HL-60/S4 treated with retinoic acid at 250 ng/mL for 4 days and 3 days (cell line): ENCODE data around the gene KAZN.

Experiments
- in situ Hi-C: fragments of 300-500 bp; cut with MboI; formaldehyde crosslinking; loops from 2 replicates; pipeline ENCODE4 v1.7.0; 2022; ENCODE audit warnings: low sequenced_read_pairs

KAZN gene

DNA sequence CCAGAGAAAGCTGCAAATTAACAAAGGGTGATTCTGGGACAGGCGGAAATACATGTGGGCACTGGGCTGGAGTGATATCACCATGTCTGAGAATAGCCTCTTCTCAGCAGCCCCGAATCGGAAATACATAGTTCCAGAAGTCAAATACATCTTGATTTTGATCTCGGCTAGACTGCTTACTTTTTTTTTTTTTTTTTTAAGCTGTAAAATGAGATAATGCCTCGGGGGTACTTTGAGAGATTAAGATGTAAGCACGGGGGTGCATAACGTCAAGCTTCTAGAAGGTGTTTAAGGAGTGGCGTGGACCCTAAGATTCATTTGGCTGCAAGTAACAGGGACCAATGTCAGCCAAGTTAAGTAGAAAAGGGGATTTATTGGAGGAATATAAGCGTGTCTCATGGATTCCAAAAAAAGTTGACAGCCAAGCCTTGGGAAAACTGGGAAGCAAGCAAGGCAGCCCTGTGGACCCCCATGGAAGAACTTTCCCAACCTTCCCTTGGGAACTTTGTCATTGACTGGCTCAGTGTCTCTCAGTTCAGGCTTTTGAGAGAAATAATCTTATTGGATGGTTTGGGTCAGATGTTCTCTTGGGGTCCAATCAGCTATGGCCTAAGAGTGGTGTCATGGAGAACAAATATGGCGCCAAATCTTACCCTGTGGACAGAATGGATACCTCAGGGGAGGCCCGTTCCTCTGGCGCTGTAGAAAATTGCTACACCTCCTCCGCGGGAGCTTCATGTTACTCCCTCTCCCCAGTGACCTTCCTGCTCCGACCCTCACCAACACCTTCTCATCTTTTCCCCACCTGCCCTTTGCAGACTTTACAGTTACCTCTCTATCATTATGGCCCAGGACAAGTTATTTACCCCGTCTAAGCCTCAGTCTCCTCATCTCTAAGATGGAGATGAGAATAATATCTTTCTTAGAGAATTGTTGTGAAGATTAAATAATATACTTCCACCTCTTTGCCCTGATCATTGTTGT is 186.6 kb downstream of the KAZN start:
- in situ Hi-C loops, result no loop called here

DNA sequence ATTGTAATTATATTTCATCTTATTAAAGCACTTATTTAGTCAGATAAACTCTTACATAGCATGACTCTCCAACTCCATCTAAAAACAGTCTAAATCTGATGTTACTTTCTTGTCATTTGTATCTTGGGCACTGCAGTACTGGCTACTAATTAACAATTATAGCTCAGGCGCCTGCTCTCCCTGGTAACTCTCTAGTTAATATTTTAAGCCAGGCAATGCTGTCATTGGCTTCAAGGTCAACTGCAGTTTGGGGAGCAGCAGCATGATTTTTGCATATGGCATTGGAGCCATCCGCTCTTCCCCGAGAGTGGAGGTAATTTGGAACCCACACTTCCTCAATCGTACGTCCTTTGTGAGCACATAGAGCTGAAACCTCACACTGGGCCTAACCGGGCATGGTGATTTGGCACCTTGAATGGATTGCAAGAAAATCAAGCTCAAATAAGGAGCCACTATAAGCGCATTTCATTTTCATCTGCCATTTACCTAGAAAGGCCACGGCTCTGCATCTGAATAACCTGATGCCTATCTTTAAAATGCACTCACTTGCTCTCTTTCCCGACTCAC is 187.7 kb downstream of the KAZN start:
- in situ Hi-C loops, result no loop called here

DNA sequence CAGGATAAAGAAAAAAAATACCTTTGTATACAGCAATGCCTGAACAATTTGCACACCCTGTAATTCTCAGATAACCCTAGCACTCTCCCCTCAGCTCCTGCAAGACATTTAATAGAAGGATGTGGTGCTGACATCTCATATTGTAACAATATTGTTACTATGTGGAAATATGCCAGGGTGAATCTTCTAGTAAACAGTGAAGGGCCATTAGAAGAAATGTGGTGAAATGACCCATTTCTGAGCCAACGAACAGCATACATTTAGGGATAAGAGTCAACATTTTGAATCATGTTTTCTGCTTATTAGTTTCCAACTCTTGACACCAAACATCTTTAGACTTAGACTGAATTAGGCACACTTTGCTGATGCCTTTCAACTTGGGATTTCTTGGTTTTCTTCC is 188.2 kb downstream of the KAZN start:
- in situ Hi-C loops, result no loop called here

DNA sequence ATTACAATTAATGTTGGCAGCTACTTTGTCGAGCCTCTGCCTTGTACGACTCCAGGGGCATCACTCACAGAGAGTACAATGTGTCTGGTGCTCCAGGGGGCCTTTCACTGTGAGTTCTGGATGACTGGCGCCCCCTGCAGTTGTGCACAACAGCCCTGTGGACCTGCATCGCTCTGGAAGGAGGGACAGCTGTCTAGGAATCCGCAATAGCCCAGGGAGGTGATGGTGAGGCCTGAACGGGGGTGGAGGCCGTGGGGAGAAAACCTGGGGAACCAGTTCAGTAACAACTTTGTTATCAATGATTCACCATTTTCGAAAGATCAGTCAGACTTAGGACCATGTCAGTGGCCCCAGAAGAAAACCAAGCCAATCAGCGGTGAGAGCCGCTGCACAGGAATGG is 189.1 kb downstream of the KAZN start:
- in situ Hi-C loops, result no loop called here

DNA sequence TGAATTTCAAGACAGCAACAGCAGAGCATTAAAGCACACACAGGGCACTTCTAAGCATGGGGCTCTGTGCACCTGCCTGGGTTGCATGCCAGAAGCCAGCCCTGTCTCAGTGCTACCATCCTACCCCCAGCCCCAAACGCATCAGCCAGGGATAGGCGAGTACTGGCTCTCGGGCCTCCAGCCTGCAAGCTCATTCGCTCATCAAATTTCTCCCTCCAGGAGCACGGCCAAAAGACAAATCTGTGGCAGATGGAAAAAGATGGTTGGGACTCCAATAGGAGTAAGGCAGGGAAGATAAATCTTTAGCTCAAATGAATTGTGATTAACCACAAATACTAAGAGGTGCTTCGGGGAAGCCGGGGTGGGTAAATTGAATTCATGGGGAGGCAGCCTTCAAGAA is 189.6 kb downstream of the KAZN start:
- in situ Hi-C loops, result no loop called here

DNA sequence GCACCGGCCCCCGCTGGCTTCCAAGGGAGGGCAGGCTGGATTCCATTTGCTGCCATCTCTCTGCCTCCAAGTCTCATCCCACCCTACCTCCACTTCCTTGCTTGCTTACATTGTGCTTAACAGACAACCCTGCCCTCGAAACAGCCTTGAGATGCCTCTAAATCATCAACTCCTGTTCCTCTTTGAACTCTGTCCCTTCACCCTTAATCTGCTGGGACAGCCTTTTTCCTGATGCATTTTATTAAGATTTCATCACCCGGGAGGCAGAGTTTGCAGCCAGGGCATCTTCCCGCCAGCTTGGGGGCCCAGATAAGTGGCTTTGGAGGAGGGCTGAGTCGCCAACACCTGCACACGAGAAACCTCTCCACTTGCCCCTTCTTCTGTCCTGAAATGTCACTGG is 192.5 kb downstream of the KAZN start:
- in situ Hi-C loops, result no loop called here

DNA sequence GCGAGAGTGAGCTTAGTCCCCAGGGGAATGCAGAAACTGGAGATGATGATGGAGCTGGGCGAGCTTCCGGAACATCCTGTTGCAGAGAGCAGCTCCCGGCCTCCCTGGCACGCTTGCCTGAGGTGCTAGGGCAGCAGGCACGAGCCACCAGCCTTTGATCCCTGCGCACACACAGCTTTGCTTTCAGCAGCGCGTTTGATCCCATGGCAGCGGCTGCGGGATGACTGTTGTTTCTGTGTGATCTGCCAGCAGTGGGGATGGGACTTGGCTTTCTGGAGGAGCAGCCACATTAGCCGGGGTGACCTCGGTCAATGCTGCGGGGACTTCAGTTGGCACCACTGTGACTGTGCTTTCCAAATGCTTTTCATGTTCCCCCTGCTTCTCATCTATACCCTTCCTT is 193.2 kb downstream of the KAZN start:
- in situ Hi-C loops, result no loop called here

DNA sequence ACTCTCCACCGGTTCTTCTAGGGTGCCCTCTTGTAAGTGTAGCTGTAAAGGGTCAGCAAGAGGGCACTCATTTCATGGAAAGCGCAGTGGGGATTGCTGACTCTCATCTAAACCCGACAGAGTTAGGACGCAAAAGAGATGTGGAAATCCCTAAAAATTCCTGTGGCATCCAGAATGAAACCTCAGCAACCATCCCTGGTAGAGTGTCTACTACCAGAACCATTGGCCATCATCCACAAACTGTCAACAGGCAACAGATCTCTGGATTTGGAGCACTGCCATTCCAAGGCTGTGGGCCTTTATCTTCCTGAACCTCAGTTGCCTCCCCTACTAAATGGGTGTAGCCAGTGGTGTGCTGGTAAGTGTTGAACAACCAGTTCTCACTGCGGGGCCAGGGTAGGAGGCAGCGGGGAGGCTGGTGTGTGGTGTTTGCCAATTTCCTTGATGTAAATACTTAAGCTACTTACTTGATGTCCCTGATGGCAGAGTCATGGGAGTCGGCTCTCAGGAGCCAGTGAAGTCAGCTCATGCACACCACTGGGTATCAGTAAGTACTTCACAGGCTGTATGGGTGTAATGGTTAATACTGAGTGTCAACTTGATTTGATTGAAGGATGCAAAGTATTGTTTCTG is 195.8 kb downstream of the KAZN start:
- in situ Hi-C loops, result no loop called here

DNA sequence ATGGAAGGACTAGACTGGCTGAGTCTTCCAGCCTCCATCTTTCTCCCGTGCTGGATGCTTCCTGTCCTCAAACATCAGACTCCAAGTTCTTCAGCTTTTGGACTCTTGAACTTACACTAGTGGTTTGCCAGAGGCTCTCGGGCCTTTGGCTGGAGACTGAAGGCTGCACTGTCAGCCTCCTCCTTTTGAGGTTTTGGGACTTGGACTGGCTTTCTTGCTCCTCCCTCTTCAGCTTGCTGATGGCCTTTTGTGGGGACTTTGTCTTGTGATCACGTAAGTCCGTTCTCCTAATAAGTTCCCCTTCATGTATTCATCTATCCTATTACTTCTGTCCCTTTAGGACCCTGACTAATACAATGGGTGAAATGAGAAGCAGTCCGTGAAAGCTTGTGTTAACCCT is 196.4 kb downstream of the KAZN start:
- in situ Hi-C loops, result no loop called here

DNA sequence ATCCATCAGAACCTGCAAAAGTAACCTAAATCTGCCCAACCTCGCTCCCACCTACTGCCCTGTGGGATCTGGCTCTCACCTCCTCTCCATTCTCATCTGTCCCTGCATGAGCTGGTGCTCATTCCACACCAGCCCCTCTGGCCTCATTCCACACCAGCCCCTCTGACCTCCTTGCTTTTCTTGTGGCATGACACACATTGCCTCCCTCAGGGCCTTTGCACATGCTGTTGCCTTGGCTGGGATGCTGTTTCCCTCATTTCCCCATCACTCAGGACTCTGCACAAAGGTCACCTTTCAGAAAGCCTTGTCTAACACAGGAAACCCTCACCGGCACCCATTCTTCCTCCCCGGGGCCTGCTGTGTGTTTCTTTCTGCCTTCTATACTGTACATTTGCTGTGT is 197.1 kb downstream of the KAZN start:
- in situ Hi-C loops, result no loop called here

DNA sequence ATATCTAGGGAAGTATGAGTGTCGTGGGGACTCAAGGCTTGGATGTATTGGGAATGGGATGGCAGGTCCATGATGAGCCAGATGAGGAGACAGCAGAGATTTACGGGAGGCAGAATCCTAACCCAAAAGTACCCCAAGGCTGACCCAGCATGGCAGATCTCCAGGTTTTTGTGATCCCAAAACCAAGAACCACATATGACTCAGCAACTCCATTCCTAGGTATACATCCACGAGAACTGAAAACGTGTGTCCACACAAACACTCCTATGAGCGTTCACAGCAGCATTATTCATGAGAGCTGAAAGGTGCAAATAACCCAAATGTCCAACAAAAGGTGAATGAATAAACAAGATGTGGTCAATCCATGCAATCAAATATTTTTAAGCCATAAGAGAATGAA is 201.5 kb downstream of the KAZN start:
- in situ Hi-C loops, result no loop called here

DNA sequence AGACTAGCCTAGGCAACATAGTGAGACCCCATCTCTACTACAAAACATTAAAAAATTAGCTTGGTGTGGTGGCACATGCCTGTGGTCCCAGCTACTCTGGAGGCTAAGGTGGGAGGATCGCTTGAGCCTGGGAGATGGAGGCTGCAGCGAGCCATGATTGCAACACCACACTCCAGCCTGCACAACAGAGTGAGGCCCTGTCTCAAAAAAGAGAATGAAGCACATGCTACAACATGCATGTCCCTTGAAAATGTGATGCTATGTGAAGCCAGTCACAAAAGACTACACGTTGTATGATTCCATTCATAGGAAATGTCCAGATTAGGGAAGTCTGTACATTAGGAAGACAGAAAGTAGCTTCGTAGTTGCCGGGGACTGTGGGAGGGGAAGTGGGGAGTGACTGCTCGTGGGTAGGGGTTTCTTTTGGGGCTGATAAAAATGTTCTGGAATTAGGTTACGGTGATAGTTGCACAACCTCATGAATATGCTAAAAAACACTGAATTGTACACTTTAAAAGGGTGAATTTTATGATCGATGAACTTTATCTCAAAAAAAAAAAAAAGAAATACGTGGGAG is 202.1 kb downstream of the KAZN start:
- in situ Hi-C loops, result no loop called here

DNA sequence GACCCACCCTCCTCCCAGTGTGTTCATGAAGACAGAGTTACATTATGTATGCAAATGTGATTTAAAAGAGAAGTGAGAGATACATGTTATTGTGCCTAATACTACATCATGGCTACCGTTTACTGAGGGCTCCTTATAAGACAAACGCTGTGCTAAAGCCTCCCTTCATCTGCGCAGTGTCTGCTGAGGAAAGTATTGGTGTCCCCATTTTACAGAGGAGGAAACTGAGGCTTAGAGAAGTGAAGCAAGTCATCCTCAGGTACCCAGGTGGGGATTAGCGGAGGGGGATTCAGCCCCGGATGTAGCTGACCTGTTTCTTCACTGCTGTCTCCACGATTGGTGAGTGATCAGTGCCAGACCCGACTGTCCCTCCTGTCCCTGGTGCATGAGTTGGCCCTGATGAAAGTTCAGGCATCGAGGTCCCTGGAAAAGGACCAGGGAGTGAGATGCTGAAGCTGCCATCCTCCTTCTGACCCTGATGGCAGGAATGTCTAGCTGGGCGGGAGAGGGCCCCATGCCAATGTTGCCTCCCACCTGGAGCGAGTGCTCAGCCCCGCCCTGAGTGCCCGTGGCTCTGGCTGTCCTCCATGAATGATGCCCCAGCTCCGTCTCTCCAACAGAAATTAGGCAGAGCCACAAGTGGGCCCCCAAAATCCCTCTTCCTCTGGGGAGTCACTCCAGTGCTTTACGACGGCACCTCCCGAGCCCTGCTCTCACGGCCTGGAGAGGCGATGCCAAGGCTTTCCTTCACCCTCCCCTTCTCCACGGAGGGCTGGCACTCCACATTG is 204.7 kb downstream of the KAZN start:
- in situ Hi-C loops, result no loop called here

DNA sequence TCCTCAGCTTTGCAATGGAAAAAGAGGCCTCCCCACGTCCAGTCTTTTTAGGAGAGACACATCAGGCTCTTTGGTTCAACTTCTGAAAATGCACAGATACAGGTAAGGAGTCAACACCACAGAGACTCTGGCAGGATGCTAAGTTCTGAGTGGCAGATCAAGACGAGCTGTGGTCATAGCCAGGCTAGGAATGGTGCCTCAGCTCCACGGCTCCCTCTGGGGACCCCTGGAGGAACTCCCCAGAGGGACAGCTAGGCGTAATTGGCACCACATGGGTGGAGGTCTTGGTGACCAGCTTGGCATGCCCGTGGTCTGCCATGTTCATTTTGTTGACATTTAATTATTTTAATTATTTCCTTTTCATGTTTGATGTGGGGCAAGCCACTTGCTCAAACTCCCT is 206.1 kb downstream of the KAZN start:
- in situ Hi-C loops, result no loop called here

DNA sequence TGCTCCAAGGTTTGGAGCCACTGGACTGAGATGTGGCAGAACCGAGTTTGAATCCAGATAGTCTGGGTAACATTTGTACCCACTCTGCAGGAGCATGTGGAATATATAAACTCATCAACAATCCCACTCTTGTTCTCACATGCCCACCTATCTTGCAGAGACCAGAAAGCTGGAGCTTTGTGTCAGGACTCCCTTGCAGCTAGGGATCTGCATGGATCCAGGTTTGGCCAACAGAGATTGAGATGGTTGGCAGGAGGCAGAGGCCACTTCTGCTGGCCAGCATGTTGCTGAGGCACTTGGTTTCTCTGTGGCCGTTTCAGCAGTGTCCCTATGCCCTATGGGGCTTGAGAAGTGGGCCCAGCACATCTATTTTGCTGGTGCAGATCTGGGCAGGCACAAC is 208.3 kb downstream of the KAZN start:
- in situ Hi-C loops, result no loop called here

DNA sequence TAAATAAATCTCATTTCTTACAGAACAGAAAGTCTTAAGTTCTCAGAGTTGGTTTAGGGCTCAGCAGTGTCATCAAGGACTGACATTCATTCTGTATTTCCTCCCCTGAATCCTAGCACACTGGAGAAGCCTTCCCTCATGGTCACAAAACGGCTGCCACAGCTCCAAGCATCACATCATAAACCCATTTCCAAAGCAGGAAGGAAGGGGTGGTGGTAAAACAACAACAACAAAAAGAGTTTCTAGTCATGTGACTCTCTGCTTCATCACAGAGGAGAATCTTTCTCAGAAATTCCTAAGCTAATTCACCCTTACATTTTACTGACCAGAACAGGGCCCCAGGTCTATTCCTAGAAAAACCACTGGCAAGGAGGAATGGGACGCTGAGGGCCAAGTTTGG is 210.3 kb downstream of the KAZN start:
- in situ Hi-C loops, result no loop called here

DNA sequence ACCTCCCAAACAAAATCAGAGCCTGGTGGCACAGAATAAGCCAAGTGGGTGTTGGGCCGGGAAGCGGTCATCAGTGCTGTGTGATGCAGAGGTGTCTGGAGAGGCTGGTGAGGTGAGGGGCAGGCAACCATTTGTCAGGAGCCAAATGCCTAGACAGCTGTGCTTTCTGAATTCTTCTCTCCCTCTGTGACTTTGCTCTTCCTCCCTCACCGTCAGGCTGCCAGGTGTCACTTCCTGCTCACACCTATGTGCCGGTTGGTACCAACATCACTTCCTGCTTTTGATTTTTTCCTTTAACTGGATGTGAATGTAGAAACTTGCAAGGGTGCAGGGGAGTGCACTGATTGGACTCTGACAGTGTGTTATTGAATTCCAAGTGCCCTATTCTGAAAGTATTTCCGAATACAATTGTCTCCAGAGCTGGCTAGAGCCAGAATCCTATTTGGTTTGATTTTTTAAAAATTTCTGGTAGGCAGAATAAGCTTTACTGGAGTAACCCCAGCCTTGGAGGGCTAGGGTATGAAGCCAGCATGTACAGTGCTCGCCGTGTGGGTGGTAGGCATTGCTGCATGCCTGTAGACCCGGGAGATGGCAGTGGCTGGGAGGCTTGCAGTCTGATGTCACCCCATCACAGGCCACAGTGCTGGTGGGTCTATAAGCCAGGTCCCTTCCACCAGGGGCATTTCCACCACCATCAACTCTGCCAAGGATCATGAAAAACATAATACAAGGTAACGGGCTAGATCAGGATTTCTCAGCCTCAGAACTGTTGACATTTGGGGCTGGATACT is 210.9 kb downstream of the KAZN start:
- in situ Hi-C loops, result no loop called here

DNA sequence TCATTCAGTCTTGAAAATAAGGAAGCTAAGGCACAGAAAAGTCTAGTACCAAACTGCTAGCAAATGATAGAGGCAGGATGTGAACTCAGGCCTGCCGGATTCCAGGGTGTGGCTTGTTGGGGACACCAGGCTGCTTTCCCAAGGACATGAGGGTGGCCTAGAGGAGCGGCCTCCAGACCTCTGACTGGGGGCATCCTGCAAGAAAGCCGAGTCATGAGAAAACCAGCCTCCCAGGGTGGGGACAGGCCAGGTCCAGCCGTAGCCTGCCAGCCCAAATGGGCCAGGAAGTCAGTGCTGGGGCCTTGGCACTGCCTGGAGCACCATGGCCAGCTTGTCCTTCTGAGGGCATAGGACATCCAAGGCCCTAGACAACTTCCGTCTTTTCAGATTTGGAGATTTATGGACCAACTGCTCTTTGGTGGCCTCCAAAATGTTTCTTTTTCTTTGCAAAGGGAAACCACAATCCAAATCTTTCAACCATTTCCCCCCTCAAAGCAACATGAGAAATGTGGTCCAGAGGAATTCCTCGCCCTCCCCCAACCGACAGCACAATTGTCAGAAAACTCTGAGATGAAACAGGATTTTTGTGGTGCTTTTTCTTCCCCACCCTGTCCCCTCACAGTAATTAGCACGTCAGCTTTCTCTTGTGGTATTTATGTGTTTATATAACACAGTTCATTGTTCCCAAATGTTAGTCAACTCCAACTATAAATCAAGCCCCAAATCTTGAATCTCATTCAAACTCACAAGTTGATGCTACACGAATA is 212.3 kb downstream of the KAZN start:
- in situ Hi-C loops, result no loop called here

DNA sequence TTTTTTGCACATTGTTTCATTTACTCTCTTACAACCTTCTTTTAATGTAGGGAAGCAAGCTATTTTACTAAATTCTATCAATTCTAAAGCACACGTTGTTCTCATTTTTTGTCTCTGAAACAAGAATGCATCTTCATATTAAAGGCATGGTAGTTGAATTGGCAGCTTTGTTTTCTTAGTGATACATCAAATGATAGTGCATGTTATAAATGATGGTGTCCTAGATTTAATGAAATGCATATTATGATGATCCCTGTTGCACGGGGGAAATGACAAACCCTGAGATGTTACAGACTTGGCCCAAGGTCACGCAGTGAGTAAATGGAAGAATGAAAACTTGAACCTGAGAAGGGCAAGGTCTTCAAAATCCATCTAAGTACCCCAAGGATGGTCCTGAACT is 213.1 kb downstream of the KAZN start:
- in situ Hi-C loops, result no loop called here
